Measurements from ENCODE around the gene ZNF609.

DNA sequence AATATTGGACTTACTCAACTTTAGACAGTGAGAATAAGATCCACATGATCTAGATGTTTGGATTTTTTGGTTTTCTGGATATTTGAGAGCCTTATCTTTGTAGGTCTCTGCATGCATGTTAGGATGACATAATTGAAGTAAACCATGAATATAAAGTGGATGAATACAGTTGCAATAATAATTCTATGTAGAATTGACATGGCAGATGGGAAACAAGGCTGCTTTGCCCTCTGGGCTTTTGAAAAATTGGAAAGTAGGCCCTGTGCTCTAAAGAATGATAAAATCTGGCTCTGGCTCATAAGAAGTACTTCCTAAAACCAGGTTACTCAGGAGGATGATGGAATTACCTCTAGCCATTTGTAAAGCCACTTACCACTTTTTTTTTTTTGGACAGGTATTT is 86.9 kb downstream of the ZNF609 start:
- TF ChIP-seq CTCF (IDR thresholded peaks at IDR 0.05) = no peak
- no peak for TF ChIP-seq EP300 (IDR thresholded peaks at IDR 0.05)
- TF ChIP-seq POLR2AphosphoS5 (IDR thresholded peaks at IDR 0.05) = no peak
- no peak for TF ChIP-seq POLR2A (IDR thresholded peaks at IDR 0.05; ENCODE audit: low read depth)
